ENCODE data around the gene TBX15. TPM values are rescaled to one million over a fixed set of nuclear protein-coding genes. Genes with fewer than 3 reads are reported as not detected.

The TBX15 gene
- total RNA-seq, 4 donors from 2014 or later = 0.21 to 0.62 TPM; not detected in 2

DNA sequence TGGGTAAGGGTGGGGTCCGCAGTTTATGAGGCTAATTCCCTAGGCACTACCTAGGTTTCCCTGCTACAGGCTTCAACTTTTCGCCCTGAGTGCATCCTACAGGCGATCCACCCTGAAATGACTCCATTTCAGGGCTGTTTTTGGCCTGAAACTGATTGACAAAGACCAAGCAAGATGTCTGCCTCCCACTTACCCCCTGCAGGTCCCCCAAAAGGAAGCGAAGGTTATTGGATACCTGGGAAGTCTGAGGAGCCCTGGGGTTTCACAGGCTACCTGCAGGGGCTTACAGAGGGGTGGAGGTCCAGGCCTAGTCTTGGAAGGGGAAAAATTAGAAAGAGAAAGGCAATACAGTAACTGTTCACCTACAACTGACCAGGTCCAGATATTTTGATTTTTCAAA, 3.3 kb upstream of the TBX15 start:
- TF ChIP-seq POLR2A (IDR thresholded peaks at IDR 0.05) = no peak
- TF ChIP-seq, protein P1, sequence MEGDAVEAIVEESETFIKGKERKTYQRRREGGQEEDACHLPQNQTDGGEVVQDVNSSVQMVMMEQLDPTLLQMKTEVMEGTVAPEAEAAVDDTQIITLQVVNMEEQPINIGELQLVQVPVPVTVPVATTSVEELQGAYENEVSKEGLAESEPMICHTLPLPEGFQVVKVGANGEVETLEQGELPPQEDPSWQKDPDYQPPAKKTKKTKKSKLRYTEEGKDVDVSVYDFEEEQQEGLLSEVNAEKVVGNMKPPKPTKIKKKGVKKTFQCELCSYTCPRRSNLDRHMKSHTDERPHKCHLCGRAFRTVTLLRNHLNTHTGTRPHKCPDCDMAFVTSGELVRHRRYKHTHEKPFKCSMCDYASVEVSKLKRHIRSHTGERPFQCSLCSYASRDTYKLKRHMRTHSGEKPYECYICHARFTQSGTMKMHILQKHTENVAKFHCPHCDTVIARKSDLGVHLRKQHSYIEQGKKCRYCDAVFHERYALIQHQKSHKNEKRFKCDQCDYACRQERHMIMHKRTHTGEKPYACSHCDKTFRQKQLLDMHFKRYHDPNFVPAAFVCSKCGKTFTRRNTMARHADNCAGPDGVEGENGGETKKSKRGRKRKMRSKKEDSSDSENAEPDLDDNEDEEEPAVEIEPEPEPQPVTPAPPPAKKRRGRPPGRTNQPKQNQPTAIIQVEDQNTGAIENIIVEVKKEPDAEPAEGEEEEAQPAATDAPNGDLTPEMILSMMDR (IDR thresholded peaks at IDR 0.05) = no peak
- Histone ChIP-seq H3K27me3 (peaks cover 19 to 88% of the 10 kb centered on the region in 2 donors), H3K4me1 (peaks cover 0 to 4% of the 10 kb centered on the region in 2 donors), H3K4me3 (no peak overlapping the region), H3K9me3 (no peaks in the 10 kb centered on the region), H3K27ac (no peak overlapping the region), H3K36me3 (no peaks in the 10 kb centered on the region)
- DNase-seq = no peak
- intact Hi-C loops (cut with DNase I; ENCODE audit: low total_unique reads) = no loop called here

DNA sequence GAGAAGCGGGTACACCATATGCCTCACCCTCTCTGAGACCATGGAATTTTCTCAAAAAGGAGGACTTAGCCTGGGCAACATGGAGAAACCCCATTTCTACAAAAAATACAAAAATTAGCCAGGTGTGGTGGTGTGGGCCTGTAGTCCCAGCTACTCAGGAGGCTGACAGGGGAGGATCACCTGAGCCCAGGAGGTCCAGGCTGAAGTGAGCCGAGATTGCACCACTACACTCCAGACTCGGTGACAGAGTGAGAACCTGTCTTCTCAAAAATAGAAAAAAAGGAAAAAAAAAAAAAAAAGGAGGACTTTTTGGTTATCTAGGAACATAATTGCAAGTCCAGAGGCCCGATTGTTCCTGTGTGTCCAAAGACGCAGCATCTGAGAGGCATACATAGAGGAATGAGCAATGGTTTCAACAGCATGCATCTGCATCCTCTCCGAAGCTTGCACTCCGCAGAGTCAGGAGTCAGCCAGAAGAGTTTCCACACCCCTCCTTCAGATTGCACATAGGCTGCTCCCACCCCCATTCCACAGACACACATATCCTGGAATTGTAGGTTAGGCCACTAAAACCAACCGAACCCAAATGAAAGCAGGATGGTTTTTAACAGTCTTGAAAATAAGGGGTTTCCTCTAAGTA, 2.5 kb upstream of the TBX15 start:
- Histone ChIP-seq H3K4me1 (peaks cover 0 to 4% of the 10 kb centered on the region in 2 donors), H3K36me3 (no peaks in the 10 kb centered on the region), H3K27me3 (peaks cover 27 to 96% of the 10 kb centered on the region in 2 donors), H3K4me3 (no peak overlapping the region), H3K9me3 (no peaks in the 10 kb centered on the region), H3K27ac (no peak overlapping the region)
- intact Hi-C loops (cut with DNase I; ENCODE audit: low total_unique reads) = no loop called here
- no peak for TF ChIP-seq POLR2A (IDR thresholded peaks at IDR 0.05)
- TF ChIP-seq, protein P1 (IDR thresholded peaks at IDR 0.05) = no peak
- no peak for DNase-seq

DNA sequence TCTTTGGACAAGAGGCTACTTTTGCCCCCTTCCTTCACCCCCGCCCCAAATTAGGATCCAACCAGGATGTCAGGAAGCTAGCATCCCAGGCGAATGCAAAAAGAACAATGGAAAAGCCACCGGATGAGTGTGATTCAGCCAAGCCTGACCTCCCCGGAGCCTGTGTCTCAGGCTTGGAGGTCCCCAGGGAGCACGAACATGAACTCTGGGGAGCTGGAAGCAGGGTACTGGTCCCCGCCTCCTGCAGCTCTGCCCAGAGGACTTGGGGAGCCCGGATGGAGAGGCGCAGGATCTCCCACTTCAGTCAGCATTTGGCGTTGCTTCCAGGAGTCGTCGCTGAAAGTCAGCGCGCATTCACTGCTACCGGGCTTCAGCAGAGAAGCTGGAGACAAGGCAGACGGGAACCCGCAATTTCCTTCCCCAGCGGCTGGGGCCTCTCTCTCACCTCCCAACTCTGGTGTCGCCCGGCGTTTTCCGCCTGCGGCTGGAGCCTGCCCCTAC, 1.8 kb upstream of the TBX15 start:
- intact Hi-C loops (cut with DNase I; ENCODE audit: low total_unique reads) = no loop called here

DNA sequence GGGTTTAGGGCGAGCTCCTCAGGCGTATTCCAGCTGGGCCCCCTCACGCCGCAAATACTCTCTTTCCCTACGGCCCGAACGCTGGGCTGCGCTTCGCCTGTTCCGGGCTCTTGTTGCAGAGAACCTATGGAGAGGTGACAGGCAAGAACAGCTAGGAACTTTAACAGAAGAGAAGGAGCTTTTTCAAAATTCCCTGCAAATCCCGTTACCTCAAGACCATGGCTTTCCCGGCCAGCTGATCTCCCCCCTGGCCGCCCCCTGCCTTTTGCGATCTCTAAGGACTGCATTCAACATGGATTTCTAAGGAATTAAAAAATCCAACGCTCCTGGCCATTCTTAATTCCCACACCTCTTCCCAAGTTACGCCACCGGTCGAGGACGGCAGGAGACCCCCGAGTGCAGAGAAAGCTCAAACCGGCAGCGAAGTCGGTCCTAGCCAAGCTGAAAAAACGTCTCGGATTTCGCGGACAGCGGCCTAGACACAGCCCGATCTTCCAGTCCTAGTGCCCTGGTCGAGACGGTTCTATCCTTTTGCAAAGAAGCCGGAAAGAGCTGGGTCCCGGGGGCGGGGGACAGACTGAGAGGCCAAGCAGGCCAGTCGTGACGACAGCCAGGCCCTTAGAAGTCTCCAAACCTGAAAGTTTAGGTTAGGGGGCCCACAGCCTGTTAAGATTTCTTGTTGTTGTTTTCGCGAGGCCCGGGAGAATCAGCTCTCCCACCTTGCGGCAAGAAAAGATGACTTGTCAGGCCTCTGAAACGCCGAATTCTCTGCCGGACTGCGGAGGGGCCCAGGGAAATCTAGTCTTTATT, 1.1 kb upstream of the TBX15 start:
- Histone ChIP-seq H3K4me1 (peaks cover 0 to 8% of the 10 kb centered on the region in 2 donors), H3K27ac (no peak overlapping the region), H3K4me3 (no peak overlapping the region), H3K9me3 (no peaks in the 10 kb centered on the region), H3K27me3 (peaks cover 27 to 95% of the 10 kb centered on the region in 2 donors), H3K36me3 (no peaks in the 10 kb centered on the region)
- no peak for TF ChIP-seq POLR2A (IDR thresholded peaks at IDR 0.05)
- TF ChIP-seq, protein P1 (IDR thresholded peaks at IDR 0.05) = no peak
- intact Hi-C loops (cut with DNase I; ENCODE audit: low total_unique reads) = no loop called here
- DNase-seq = no peak

More for the DNA sequence above, 1.8 kb upstream of the TBX15 start:
- Histone ChIP-seq H3K27me3 (peaks cover 27 to 96% of the 10 kb centered on the region in 2 donors), H3K36me3 (no peaks in the 10 kb centered on the region), H3K9me3 (no peaks in the 10 kb centered on the region), H3K4me3 (no peak overlapping the region), H3K27ac (no peak overlapping the region), H3K4me1 (peaks cover 0 to 4% of the 10 kb centered on the region in 2 donors)
- no peak for DNase-seq
- TF ChIP-seq, protein P1 (IDR thresholded peaks at IDR 0.05) = no peak
- TF ChIP-seq POLR2A (IDR thresholded peaks at IDR 0.05) = no peak
